DND-41 (cell line): ENCODE data around the gene MBD3L2.

Source experiments
- ATAC-seq: fragments of 200-7000 bp; cut with Tn5 transposase; 3 replicates; pipeline ENCODE4 v1.9.1; 2021; ENCODE audit warnings: low read depth; ENCODE audit not compliant: insufficient read depth
- DNase-seq: peaks from one replicate; pipeline ENCODE4 v3.0.0-alpha.2; 2020
- H2AFZ ChIP-seq: 2 replicates; pipeline ENCODE4 v1.6.0; 2012; ENCODE audit warnings: low read depth, low read length
- H3K27ac ChIP-seq: 2 replicates; pipeline ENCODE4 v1.5.1; 2012; ENCODE audit warnings: low read length, inconsistent platforms
- H3K27me3 ChIP-seq: fragments of 200-600 bp; sonication (generic); 2 replicates; pipeline ENCODE4 v1.6.0; 2012; ENCODE audit warnings: low read length, mild to moderate bottlenecking, inconsistent platforms; ENCODE audit not compliant: insufficient read depth, poor library complexity
- H3K36me3 ChIP-seq: 2 replicates; pipeline ENCODE4 v1.5.1; 2012; ENCODE audit warnings: low read length, inconsistent platforms; ENCODE audit not compliant: insufficient read depth
- H3K4me1 ChIP-seq: 2 replicates; pipeline ENCODE4 v1.5.1; 2012; ENCODE audit warnings: mild to moderate bottlenecking, low read length; ENCODE audit not compliant: insufficient read depth
- H3K4me2 ChIP-seq: 2 replicates; pipeline ENCODE4 v1.6.0; 2012; ENCODE audit warnings: mild to moderate bottlenecking, moderate library complexity, low read length, inconsistent platforms; ENCODE audit not compliant: insufficient read depth
- H3K4me3 ChIP-seq, 2 experiments: fragments of 200-600 bp in 1 of 2; shearing (Covaris generic) in 1 of 2; 2 replicates each; pipeline ENCODE4 v1.5.1; 2012 to 2016; ENCODE audit warnings: inconsistent platforms in 2 of 2, low read length in 2 of 2, mild to moderate bottlenecking in 2 of 2, low read depth in 1 of 2, moderate library complexity in 1 of 2
- H3K79me2 ChIP-seq: 2 replicates; pipeline ENCODE4 v1.6.0; 2012; ENCODE audit warnings: low read length, inconsistent platforms; ENCODE audit not compliant: insufficient read depth
- H3K9ac ChIP-seq: 2 replicates; pipeline ENCODE4 v1.6.0; 2012; ENCODE audit warnings: low read depth, mild to moderate bottlenecking, inconsistent platforms, low read length, moderate library complexity
- H3K9me3 ChIP-seq: 2 replicates; pipeline ENCODE4 v1.5.1; 2012; ENCODE audit warnings: low read length, moderate library complexity, mild to moderate bottlenecking, inconsistent platforms; ENCODE audit not compliant: insufficient read depth, severe bottlenecking
- H4K20me1 ChIP-seq: 2 replicates; pipeline ENCODE4 v1.6.0; 2012; ENCODE audit warnings: low read length; ENCODE audit not compliant: insufficient read depth
- EZH2 ChIP-seq: IDR thresholded peaks from 3 replicates; pipeline ENCODE4 v1.6.1; 2012; ENCODE audit warnings: borderline replicate concordance, low read depth, mild to moderate bottlenecking, moderate library complexity, low read length, inconsistent platforms; ENCODE audit not compliant: severe bottlenecking
- TF ChIP-seq, protein P1 (sequence below): IDR thresholded peaks from 2 replicates; pipeline ENCODE4 v1.5.1; 2012; ENCODE audit warnings: borderline replicate concordance, low read length, moderate library complexity, mild to moderate bottlenecking; ENCODE audit not compliant: poor library complexity, severe bottlenecking; ENCODE audit errors: extremely low read depth

The MBD3L2 gene

GRCh38 chr19:7083076-7083956, 34.2 kb downstream of the MBD3L2 start:
- ATAC-seq (no peak), DNase-seq (no peak)
- Histone ChIP-seq H3K9me3 (peaks cover 73% of the 10 kb centered on the region), H3K27ac (no peak overlapping the region), H3K27me3 (no peaks in the 10 kb centered on the region), H3K36me3 (peaks cover 69% of the 10 kb centered on the region), H3K9ac (no peak overlapping the region), H3K4me3 (peak overlapping the region in 1 of 2 experiments; percentile 10; a peak in 1 of 4 replicates), H3K4me1 (no peaks in the 10 kb centered on the region), H3K4me2 (no peak overlapping the region), H2AFZ (no peak overlapping the region), H4K20me1 (no peaks in the 10 kb centered on the region), H3K79me2 (peaks cover 2% of the 10 kb centered on the region; the same call in 1 of the 2 replicates)
- TF ChIP-seq, protein P1, sequence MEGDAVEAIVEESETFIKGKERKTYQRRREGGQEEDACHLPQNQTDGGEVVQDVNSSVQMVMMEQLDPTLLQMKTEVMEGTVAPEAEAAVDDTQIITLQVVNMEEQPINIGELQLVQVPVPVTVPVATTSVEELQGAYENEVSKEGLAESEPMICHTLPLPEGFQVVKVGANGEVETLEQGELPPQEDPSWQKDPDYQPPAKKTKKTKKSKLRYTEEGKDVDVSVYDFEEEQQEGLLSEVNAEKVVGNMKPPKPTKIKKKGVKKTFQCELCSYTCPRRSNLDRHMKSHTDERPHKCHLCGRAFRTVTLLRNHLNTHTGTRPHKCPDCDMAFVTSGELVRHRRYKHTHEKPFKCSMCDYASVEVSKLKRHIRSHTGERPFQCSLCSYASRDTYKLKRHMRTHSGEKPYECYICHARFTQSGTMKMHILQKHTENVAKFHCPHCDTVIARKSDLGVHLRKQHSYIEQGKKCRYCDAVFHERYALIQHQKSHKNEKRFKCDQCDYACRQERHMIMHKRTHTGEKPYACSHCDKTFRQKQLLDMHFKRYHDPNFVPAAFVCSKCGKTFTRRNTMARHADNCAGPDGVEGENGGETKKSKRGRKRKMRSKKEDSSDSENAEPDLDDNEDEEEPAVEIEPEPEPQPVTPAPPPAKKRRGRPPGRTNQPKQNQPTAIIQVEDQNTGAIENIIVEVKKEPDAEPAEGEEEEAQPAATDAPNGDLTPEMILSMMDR, result no peak
- TF ChIP-seq EZH2, result no peak

DNA sequence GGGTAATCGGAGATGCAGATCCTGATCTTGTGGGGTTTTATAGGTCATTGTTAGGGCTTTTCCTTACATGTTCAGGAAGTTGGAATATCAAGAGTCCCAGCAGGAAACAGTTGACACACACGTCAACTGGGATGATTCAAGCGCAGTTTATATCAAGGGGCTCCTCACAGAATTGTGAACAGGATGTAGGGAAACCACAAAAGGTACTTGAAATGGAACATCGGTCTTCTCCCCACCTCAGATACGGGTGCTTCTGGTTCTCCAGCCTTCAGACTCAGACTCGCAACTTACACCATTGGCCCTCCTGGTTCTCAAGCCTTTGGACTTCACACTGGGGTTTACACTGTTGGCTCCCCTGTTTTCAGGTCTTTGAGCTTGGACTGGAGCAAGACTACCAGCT, 39.9 kb downstream of the MBD3L2 start:
- DNase-seq, result peak; percentile 27
- Histone ChIP-seq H4K20me1 (no peaks in the 10 kb centered on the region), H3K27ac (no peak overlapping the region), H3K9me3 (peaks cover 18% of the 10 kb centered on the region), H3K79me2 (no peaks in the 10 kb centered on the region), H3K4me2 (no peak overlapping the region), H3K4me1 (peaks cover 7% of the 10 kb centered on the region), H3K27me3 (no peaks in the 10 kb centered on the region), H3K4me3 (no peak overlapping the region), H3K36me3 (peaks cover 12% of the 10 kb centered on the region), H2AFZ (no peak overlapping the region), H3K9ac (no peak overlapping the region)
- no peak for TF ChIP-seq EZH2
- TF ChIP-seq, protein P1, result no peak
- peak; percentile 62 for ATAC-seq

DNA sequence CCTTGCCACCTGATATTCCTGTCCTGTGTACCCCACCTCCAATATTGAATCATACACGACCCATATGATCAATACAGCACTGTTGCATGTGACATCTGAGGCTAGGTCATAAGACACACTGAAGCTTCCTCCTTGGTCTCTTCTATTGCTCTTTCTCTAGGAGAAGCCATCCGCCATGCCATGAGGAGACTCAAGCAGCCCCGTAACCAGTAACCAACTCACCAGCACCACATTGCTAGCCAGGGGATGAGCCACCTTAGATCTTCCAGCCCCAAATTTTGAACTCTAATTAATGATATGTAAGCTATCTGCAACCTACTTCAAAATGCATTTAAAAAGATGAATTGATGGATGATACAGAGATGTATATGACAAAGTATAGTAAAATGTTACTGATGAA, 49.0 kb downstream of the MBD3L2 start:
- Histone ChIP-seq H3K4me1 (peaks cover 33% of the 10 kb centered on the region), H3K9ac (peak overlapping the region; percentile 69; the same call in 1 of the 2 replicates), H3K9me3 (peaks cover 8% of the 10 kb centered on the region), H3K27me3 (no peaks in the 10 kb centered on the region), H2AFZ (peak overlapping the region; percentile 94), H3K27ac (no peak overlapping the region; the same call in 1 of the 2 replicates), H3K4me3 (peak overlapping the region in 1 of 2 experiments; percentile 70; a peak in 2 of 4 replicates), H4K20me1 (no peaks in the 10 kb centered on the region), H3K4me2 (peak overlapping the region; percentile 81), H3K36me3 (no peaks in the 10 kb centered on the region), H3K79me2 (no peaks in the 10 kb centered on the region)
- DNase-seq (no peak), ATAC-seq (no peak)
- TF ChIP-seq, protein P1, result no peak
- TF ChIP-seq EZH2, result no peak
